GM19239 (cell line): Measurements from ENCODE around the gene SEC24B.

ENCODE experiments used
- DNase-seq: peaks from one replicate; pipeline ENCODE4 v3.0.0; 2011; ENCODE audit warnings: low spot score; ENCODE audit not compliant: insufficient read length
- FAIRE-seq: peaks from 2 replicates; lab custom pipeline; 2011; peaks lifted over from hg19 to GRCh38; lab: Jason Lieb, UNC

The SEC24B gene

DNA sequence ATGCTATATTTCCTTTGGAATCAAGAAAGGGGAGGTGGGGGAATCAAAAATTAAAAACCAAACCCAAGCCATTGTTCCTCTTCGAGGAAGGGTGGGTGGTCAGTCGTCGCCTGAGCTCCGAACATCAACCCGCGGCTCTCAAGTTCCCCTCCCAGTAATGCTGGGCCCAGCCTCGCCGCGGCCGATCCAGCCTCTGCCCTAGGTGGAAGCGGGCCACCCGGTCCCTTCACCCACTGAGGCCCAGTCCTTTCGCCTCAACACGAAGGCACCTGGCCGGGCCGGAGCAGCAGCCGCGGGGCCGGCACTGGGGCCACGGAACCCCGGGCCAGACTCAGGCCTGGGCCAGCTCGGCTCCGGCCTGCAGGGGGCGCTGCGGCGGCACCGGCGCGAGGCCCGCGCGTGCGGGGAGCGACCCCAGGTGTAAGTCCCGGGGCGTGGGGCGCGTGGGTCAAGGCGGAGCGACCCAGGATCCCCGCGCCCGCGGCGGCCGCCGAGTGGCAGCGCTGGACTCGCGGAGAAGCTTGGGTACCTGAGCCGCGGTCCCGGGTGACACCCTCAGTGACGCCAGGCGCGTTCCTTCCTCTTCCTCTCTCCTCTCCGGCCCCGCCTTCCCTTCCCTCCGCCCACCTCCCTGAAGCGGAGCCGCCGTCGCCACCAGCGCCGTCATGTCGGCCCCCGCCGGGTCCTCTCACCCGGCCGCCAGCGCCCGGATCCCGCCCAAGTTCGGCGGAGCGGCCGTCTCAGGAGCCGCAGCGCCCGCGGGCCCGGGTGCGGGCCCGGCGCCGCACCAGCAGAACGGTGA, at the start of gene SEC24B:
SEC24B (plus strand) TSS at position 611 of the 802 bp plus-strand sequence; CDS start at position 666, 55 bp downstream.
- FAIRE-seq (peak; percentile 40), DNase-seq (peak; percentile 81)

DNA sequence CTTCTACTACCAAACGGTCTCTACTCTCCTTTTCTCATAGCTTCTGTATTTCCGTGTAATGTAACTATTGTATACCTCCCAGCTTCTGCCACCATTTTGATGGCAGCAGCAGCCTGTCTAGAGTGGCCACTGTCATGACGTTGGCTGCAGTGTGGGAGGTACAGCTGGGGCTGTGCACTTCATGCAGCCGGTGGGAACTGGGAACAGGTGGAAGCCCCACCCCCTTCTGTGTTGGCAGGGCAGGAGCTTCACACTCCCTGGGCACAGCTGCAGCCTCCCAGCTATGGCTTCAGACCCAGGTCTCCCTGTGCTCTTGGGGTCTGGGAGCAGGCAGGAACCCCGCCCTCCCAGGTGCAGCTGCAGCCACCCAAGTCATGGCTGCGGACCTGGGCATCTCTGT, 49.8 kb upstream of the SEC24B start:
- DNase-seq: no peak
- FAIRE-seq: no peak

DNA sequence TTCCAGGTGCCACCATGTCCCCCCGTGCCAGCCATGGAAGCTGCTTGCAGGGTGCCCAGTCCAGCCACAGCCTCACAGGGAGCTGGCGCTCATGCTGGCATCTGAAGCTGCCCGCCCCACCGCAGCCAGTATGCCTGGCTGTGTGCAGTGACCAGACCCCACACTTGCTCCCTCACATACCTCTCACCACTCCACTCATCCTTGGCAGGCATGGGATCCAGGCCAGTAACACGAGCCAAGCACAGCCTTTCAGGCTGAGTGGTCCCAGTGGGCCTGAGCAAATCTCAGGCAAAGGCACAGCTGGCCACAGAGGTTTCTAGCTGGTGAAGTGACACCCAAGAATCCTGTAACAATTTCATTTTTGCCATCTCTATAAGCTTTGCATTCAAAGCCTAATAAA, 48.4 kb upstream of the SEC24B start:
- FAIRE-seq (no peak), DNase-seq (no peak)

DNA sequence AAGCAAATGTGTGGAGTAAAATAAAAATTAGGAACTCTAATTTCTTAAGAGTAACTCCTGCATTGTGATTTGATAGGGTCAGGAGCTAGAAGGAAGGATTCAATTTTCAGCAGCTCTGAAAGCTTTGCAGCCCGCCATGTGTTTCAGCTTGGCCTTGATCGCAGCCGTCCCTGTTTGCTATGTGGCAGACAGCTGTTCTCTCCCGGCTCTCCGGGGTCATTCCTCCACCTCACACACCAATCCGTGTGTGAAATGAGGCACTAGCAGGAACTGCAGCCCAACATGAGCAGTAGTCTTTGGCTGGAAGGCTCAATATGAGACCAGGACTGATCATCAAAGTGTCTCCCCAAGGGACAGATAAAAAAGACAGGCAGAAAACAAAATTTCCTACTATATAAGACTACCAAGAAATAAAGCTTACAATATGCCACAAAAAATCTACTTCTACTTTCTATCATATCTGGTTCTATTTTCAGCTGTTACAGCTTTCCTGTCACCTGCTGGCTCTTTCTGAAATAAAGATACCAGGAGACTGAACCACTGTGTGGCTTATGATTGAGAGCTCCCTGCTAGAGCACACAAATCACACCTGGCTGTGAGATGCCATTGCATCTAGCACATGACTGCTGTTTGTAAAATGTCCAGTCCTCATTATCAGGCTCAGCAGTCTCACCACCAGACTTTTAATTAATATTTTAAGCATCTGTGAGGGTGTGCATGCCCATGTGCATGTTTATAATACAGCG, 44.1 kb upstream of the SEC24B start:
- peak; percentile 23 for FAIRE-seq
- peak; percentile 6 for DNase-seq

DNA sequence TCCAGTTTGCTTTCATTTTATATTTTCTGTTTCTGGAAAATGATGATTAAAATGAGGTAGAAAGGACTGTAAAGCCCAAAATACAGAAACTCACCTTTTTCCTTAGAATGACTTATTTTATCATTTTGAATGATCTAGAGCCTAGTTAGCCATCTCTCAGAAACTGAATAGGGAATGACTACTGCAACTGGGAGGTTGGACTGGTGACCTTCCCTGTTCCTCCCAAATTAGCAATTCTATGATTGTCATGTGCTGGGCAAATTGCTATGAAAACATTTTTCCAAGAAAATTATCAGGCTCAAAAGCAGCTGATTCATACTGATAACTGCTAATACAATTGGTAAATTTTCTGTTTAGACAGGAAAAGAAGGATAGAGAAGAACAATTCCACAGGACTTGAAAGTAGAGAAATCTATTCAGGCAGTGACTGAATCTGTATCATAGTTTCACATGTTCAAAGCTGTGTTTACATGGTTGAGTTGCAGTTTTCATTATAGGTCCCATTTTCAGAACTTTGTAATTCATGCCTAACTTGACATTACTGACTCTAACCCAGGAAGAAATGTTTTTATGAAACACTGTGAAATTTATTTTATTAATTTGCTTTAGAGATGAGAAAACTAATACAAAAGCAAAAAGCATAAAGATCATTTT, 43.4 kb upstream of the SEC24B start:
- no peak for DNase-seq
- FAIRE-seq: peak; percentile 79

DNA sequence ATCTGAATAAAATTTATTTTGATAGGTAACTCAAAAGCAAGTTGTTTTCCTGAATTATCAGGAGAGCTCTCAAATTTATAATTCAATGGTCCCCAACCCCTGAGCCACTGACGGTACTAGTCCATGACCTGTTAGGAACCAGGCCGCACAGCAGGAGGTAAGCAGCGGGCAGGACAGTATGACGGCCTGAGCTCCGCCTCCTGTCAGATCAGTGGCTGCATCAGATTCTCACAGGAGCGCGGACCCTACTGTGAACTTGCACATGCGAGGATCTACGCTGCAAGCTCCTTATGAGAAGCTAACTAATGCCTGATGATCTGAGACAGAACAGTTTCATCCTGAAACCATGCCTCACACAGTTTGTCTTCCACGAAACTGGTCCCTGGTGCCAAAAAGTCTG, 37.9 kb upstream of the SEC24B start:
- DNase-seq (no peak), FAIRE-seq (no peak)

DNA sequence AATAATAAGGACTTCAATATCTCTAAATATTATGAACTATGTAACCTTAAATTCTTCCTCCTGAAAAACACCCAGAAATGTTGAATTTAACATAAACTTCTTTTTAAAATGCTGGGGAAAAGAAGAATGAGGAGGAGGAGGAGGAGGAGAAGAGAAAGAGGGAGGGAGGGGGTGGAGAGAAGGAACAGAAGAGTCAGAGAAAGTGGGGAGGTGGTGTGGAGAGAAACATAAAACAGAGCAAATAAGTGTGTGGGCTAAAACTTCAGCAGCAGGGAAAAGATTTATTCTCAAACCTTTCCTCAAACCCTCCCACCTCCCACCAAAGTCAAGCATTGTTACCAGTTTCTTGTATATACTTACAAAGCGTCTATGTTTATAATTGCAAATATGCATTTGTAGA, 34.7 kb upstream of the SEC24B start:
- FAIRE-seq (no peak), DNase-seq (no peak)

DNA sequence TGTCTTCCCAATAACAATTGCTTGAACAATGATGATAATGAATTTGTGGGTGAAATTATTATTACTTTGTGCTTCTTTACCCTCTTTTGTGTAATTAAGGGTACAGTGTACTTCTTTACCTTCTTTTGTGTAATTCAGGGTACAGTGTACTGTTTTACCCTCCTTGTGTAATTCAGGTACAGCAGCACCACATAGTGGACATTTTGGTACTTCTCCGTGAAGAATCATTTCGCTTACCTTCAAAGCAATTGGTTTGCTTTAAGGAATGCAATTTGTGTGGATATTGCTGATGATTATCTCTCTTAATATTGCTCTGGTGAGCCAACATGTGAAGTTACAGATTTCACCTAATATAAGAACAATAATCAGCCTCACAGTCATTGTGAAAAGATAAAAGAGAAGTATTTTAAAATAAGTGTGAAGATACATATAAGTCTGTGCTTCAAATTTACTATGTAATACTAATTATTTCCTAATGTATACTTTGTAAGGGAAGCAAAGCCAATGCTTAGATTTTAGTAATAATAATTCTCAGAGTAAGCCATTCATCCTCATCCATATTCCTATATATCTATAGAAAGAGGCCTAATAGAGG, 27.2 kb upstream of the SEC24B start:
- DNase-seq (peak; percentile 14), FAIRE-seq (peak; percentile 88)

DNA sequence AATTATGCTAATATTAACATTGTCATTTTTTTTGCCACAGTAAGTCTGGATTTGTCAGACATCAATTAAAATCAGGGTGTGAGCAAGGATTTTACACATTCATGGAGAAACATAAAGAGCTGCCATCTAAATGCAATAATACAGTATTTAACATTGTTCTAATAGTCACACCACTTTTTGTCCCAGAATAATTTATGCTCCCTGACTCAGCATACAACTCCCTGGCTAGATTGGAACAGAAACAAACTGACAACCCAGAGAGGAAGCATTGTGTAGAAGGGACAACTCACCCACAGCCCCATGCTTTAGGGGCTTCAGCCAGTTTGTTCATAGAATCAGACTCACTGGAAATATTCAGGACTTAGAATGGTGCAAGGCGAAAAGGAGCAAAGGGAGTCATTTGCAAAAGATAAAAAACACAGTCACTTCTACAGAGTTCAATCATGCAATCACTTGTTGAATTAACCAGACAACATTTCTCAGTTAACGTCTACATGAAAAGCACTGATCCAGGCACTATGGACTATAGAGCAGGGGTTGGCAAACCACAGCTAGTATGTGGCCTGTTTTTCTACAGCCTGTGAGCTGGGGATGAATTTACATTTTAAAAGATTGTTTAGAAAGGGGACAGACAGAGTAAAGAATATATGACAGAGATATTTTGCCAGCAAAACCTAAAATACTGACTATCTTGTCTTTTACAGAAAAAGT, 26.4 kb upstream of the SEC24B start:
- DNase-seq: no peak
- FAIRE-seq: no peak

DNA sequence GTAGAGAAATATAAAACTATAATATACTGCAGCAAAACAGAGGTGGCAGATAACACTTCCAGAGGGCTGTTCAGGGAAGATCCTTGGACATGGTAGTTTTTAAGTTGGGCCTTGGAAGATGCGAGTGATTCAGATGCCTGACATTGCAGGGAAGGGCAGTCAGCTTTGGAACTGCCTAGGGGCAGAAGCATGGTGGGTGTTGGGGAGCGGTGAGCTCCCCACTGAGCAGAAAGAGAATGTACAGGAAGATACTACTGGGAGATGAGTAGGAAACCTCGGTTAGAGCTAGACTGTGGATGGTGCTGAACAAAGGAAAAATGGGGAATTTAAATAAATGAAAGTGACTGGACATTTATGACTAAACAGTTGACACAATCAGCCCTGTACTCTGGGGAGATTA, 24.9 kb upstream of the SEC24B start:
- FAIRE-seq (no peak), DNase-seq (no peak)

DNA sequence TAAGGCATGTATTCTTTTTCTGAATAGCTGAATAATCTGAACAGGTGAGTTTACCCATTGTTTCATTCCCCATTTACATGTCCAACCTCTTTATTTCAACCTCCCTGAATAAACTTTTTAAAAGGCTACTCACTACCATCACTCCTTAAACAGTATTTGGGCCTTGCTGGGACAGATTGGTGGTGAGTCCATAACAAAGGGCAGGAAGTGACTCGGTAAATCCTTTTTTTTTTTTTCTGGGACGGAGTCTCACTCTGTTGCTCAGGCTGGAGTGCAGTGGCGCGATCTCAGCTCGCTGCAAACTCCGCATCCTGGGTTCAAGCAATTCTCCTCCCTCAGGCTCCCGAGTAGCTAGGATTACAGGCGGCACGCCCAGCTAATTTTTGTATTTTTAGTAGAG, 23.4 kb upstream of the SEC24B start:
- FAIRE-seq (no peak), DNase-seq (no peak)

DNA sequence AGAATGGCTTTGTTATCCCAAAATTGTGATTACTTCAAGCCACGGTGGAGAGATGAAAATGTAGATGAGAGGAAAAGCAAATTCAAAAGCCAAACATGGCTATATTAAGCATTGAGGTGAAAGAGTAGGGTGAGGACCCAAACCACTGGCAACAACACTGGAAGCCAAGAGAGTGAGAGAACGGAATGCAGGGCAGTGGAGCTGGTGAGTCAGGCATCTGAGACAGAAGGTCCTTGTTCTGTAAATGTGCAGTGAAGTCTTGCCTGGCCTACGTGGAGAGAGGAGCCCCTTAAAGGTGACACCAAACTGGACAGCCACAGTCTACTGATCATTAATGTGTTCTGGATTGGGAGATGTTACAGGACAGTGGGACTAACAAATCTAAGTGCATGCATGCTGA, 22.8 kb upstream of the SEC24B start:
- DNase-seq (no peak), FAIRE-seq (no peak)

DNA sequence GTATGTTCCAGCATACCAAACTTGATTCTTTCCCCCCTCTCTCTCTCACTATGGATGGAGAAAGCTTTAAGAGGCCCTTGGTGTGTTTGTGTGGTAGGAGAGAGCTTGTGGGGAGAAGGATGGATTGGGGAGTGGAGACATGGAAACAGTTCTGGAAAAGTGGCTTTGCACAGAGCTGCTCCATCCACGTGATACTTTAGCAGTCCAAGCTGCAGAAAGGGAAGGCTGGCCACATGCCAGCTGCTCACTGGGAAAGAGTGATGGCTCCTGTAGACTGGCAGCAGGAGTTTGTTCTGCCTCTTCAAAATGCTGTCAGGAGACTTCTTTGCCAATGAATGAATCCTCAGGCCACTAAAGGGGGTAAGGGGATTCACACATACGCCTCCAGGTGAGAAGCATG, 21.7 kb upstream of the SEC24B start:
- FAIRE-seq (no peak), DNase-seq (no peak)

DNA sequence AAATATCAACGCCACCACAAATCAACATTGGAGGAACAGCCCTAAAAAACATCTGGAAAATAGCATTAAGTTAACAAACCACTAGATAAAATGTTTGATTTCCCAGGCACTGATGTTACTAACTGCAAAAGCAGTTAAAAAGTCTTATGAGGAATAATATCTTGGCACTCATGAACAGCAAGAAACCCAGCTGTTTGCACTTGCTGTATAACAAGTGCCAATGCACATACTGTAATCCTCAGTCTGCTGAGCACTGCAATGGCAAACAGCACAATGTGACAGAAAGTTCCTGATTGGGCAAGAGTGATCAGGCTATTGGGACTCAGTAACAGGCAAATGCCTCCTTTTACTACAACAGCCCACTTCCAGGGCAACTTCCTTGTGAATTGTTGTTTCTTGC, 20.8 kb upstream of the SEC24B start:
- FAIRE-seq: no peak
- no peak for DNase-seq

DNA sequence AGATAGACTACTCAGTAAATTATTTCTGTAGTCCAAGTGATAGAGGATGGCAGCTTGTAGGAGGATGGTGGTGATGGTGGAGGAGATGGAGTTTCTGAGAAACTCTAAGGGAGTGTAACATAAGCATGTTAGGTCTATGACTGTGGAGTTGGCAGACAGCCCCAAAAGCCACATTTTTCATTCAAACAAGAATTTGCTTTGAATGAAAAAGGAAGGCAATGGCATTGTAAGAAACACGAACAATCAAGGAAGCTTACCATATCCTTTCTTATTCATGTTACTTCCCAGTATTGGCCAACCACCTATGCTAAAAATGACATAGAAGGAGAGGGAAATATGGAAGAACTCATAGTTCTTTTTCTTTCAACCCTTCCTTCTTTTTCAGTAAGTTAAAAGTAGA, 18.7 kb upstream of the SEC24B start:
- no peak for DNase-seq
- no peak for FAIRE-seq

DNA sequence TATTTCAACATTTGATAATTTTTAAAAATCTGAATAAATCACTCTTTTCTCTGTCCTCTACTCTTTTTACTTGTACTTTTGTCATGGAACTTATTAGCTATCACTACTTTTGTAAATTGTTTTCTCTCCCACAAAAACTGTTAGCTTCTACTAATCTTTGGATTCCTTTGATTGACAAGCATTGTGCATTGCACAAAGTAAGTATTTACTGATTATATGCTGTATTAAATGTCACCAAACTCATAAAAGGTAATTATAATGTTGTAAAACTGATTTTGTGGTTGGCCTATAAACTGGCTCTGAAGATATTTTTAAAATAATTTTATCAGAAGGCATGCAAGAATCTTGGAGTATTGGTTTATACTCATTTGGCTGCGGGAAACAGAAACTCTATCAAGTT, 15.0 kb upstream of the SEC24B start:
- FAIRE-seq: no peak
- DNase-seq: no peak

DNA sequence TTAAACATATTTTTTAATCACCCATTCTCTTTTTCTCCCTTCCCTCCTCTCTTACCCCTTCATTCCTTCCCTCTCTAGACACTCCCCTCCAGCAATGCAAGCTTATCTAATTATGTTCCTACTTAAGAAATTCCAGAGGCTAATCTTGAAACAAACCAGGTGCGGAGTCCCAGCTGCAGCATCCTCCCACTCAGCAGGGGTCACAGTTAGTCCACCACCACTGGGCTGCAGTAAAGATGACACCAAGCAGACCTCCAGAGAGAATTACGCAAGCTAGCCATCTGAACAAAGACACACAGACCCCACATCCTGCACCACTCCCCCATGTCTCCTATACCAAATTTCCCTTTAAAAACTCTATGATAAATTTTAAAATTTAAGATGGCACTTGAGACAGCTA, 13.9 kb upstream of the SEC24B start:
- FAIRE-seq (no peak), DNase-seq (no peak)

DNA sequence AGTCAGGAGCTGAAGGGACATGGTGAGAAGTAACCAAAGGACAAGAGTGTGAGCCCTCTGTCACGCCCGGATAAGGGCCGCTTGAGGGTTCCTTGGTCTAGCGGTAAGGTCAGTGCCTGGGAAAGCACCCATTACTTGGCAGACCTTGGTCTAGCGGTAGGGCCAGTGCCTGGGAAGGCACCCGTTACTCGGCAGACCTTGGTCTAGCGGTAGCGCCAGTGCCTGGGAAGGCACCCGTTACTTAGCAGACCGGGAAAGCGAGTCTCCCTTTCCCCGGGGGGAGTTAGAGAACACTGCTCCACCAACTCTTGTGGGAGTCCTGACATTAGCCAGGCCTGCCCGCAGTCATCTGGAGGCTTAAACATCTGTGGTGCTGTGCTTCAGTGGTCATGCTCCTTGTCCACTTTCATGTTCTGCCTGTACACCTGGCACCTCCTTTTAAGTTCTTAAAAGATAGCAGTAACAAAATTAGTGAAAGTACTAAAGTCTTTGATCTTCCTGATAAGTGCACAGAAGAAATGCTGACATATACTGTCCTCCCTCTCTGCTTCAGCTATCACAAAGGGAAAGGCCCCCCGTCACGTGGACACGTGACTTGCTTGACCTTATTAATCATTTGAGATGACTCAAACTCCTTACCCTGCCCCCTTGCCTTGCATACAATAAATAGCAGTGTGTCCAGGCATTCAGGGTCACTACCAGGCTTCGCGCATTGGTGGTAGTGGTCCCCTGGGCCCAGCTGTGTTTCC, 9.3 kb upstream of the SEC24B start:
- FAIRE-seq: no peak
- no peak for DNase-seq

DNA sequence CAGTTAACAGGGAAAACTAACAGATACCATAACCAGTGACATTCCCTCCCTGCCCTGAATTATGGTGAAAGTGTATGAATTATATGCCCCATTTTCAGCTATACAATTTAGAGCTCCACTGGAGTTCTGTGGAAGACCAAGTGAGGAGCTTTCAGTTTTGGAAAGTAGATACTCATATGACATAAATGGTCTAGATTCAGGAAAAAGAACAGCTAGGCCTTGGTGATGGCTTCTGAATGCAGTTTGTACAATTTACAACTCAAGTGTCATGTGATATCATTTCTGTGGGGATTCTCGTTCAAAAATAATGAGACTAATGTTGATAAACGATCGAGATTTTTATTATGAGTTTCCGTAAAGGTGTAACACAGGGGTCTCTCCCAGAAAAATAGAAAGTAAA, 8.2 kb upstream of the SEC24B start:
- FAIRE-seq: no peak

DNA sequence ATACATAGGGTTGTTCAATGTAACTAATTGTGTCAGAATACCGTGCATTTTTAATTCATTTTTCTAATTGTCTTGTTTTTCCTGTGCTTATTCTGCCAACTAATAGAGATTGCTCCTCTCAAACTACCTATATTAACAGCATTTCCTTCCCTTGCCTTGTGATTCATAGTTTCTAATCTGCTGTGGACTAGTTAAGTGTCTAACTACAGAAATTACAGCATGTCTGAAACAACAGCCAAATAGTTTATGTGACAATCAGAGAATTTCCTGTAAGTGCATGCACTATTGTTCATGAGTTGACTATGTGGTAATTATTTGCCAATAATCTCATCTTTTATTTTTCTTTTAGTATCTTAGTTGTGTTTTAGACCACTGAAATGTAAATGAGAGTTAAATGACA, 4.1 kb upstream of the SEC24B start:
- no peak for FAIRE-seq

More for the DNA sequence above, 8.2 kb upstream of the SEC24B start:
- no peak for DNase-seq

More for the DNA sequence above, 4.1 kb upstream of the SEC24B start:
- no peak for DNase-seq
